HepG2 (cell line): Measurements from ENCODE around the gene SHC1. TPM values are rescaled to one million over a fixed set of nuclear protein-coding genes. Genes with fewer than 3 reads are reported as not detected.

ENCODE experiments used
- ATRX ChIP-seq: sonication (generic); formaldehyde crosslinking; IDR thresholded peaks from 2 replicates; pipeline ENCODE4 v1.4.0; 2020; ENCODE audit warnings: missing genetic modification reagents, borderline replicate concordance
- HMGA1 ChIP-seq: sonication (generic); formaldehyde crosslinking; conservative IDR thresholded peaks from 2 replicates; pipeline ENCODE4 v1.4.0; 2020; ENCODE audit warnings: missing genetic modification reagents
- HOXA5 ChIP-seq: sonication (generic); formaldehyde crosslinking; IDR thresholded peaks from 2 replicates; pipeline ENCODE4 v1.4.0; 2020; ENCODE audit warnings: missing genetic modification reagents
- NFE2L2 ChIP-seq: fragments of 150-350 bp; IDR thresholded peaks from 2 replicates; pipeline ENCODE4 v1.6.1; 2014; ENCODE audit warnings: low read length
- POLR2G ChIP-seq: fragments of 200-400 bp; formaldehyde crosslinking; IDR thresholded peaks from 2 replicates; pipeline ENCODE4 v1.6.1; 2018; ENCODE audit warnings: mild to moderate bottlenecking, low read depth, low read length, moderate library complexity
- RERE ChIP-seq: IDR thresholded peaks from 2 replicates; pipeline ENCODE4 v1.6.1; 2016; ENCODE audit warnings: low read depth, missing genetic modification reagents, missing compliant biosample characterization
- SNAI1 ChIP-seq: sonication (generic); formaldehyde crosslinking; IDR thresholded peaks from 2 replicates; pipeline ENCODE4 v1.5.0; 2020; ENCODE audit warnings: mild to moderate bottlenecking, missing genetic modification reagents, borderline replicate concordance
- TFDP2 ChIP-seq: sonication (generic); formaldehyde crosslinking; IDR thresholded peaks from 2 replicates; pipeline ENCODE4 v1.4.0; 2020; ENCODE audit warnings: missing genetic modification reagents
- U2AF1 ChIP-seq: fragments of 200-400 bp; formaldehyde crosslinking; optimal IDR thresholded peaks from 2 replicates; pipeline ENCODE3; 2017; ENCODE audit warnings: mild to moderate bottlenecking, low read depth, low read length
- ZNF660 ChIP-seq: sonication (generic); formaldehyde crosslinking; IDR thresholded peaks from 2 replicates; pipeline ENCODE4 v1.5.1; 2020; ENCODE audit warnings: mild to moderate bottlenecking, low read depth, missing genetic modification reagents, borderline replicate concordance
- ZNF879 ChIP-seq: sonication (generic); formaldehyde crosslinking; IDR thresholded peaks from 2 replicates; pipeline ENCODE4 v1.8.1; 2023; ENCODE audit warnings: missing genetic modification reagents
- polyA plus RNA-seq, 8 experiments: library from polyadenylated mRNA; depleted of rRNA in 3 of 8; stranded (reverse) in 7 of 8; unstranded in 1 of 8; fragments of >200 nt; fragmentation: Illumina TruSeq in 4 of 8; extraction: Trizol in 4 of 8; gene quantifications; 2 replicates each; pipeline versions ENCODE4 v1.2.1 to v1.2.3, GENCODE V29; 2011 to 2016; ENCODE audit warnings: low read depth in 4 of 8, missing spikeins in 1 of 8, mixed read lengths in 1 of 8; ENCODE audit not compliant: insufficient read depth in 1 of 8
- total RNA-seq, 5 experiments: library from RNA; depleted of rRNA; stranded (reverse); fragments of >200 nt; fragmentation: Illumina TruSeq; extraction: Trizol; gene quantifications; 2 replicates each; pipeline ENCODE4 v1.2.3, GENCODE V29; 2016; ENCODE audit warnings: low read depth in 1 of 5

The SHC1 gene
- total and polyA plus RNA-seq, 2 of the 13 experiments (the other 11 are each of a cell fraction or from before 2014, with no cell fraction given) = 52.0 to 137 TPM

- no peak for TF ChIP-seq TFDP2
- TF ChIP-seq U2AF1 = no peak
- TF ChIP-seq NFE2L2 = no peak
- TF ChIP-seq HOXA5 (CRISPR knock-in tag) = no peak
- no peak for TF ChIP-seq RERE
- no peak for TF ChIP-seq ATRX (CRISPR knock-in tag)
- TF ChIP-seq ZNF660 (CRISPR knock-in tag) = no peak
- no peak for TF ChIP-seq POLR2G
- no peak for TF ChIP-seq HMGA1
- no peak for TF ChIP-seq SNAI1
- TF ChIP-seq ZNF879 (CRISPR knock-in tag) = no peak
Observed at GRCh38 chr1:155016231-155016831, 45.8 kb upstream of the SHC1 start (continued).
